Fibroblast of skin of scalp (primary cell): ENCODE data around the gene FANK1.
"Not testable (repeated sequence)": the region's sequence is repeated elsewhere in the genome, so short reads cannot be mapped to it uniquely, and the experiment has no call there.

Source experiments
- DNase-seq: peaks from one replicate; pipeline ENCODE4 v3.0.0-alpha.2; 2013

The FANK1 gene

GRCh38 chr10:126036515-126036914 is 140.2 kb downstream of the FANK1 start:
- no peak for DNase-seq

- no peak for DNase-seq
These were observed 141.6 kb downstream of the FANK1 start for GRCh38 chr10:126037946-126038345.

GRCh38 chr10:126041117-126041516 is 144.8 kb downstream of the FANK1 start:
- no peak for DNase-seq

GRCh38 chr10:126041804-126042231 is 145.5 kb downstream of the FANK1 start:
- DNase-seq, result peak; percentile 38

GRCh38 chr10:126042354-126042753 is 146.0 kb downstream of the FANK1 start:
- DNase-seq, result no peak

GRCh38 chr10:126042906-126043305 is 146.5 kb downstream of the FANK1 start:
- no peak for DNase-seq

- DNase-seq, result no peak
These were observed 147.0 kb downstream of the FANK1 start for GRCh38 chr10:126043389-126043788.

- no peak for DNase-seq
These were observed 149.5 kb downstream of the FANK1 start for GRCh38 chr10:126045861-126046260.

GRCh38 chr10:126046831-126047230 is 150.5 kb downstream of the FANK1 start:
- DNase-seq, result no peak

- DNase-seq, result not testable (repeated sequence)
These were observed 151.4 kb downstream of the FANK1 start for GRCh38 chr10:126047749-126048148.

GRCh38 chr10:126049759-126050700 is 153.7 kb downstream of the FANK1 start:
- peak; percentile 72 for DNase-seq

- DNase-seq, result peak; percentile 20
These were observed 155.8 kb downstream of the FANK1 start for GRCh38 chr10:126052171-126052570.

GRCh38 chr10:126054191-126054590 is 157.8 kb downstream of the FANK1 start:
- no peak for DNase-seq

GRCh38 chr10:126057494-126057893 is 161.1 kb downstream of the FANK1 start:
- no peak for DNase-seq

- DNase-seq, result no peak
These were observed 161.7 kb downstream of the FANK1 start for GRCh38 chr10:126058104-126058503.

GRCh38 chr10:126058507-126058906 is 162.1 kb downstream of the FANK1 start:
- DNase-seq, result no peak
